C4-2B (cell line): ENCODE measurements around the gene GNB1L.

Experiments
- CTCF ChIP-seq: fragments of 450-650 bp; conservative IDR thresholded peaks from 2 replicates; pipeline ENCODE4 v1.5.1; 2017; ENCODE audit warnings: mild to moderate bottlenecking
- ZFX ChIP-seq: fragments of 450-650 bp; IDR thresholded peaks from 2 replicates; pipeline ENCODE4 v1.6.1; 2017

GRCh38 chr22:19819911-19820879 lies 34.5 kb downstream of the GNB1L start:
- TF ChIP-seq CTCF (no peak), ZFX (no peak)
